ENCODE results near the gene NSMCE1.
"Not testable (repeated sequence)": the region's sequence is repeated elsewhere in the genome, so short reads cannot be mapped to it uniquely, and the experiment has no call there.

The NSMCE1 gene

GRCh38 chr16:27220120-27220519, 48.5 kb downstream of the NSMCE1 start:
- no peak for DNase-seq (ENCODE audit: low read depth in 1 of 2, low spot score in 1 of 2)

- DNase-seq (ENCODE audit: low read depth in 1 of 2, low spot score in 1 of 2) = no peak
Observed at GRCh38 chr16:27219161-27219560, 49.4 kb downstream of the NSMCE1 start.

- DNase-seq (ENCODE audit: low read depth in 1 of 2, low spot score in 1 of 2) = no peak
Observed at GRCh38 chr16:27218756-27219155, 49.8 kb downstream of the NSMCE1 start.

- DNase-seq (ENCODE audit: low read depth in 1 of 2, low spot score in 1 of 2) = no peak
Observed at GRCh38 chr16:27217256-27217655, 51.3 kb downstream of the NSMCE1 start.

- DNase-seq (ENCODE audit: low read depth in 1 of 2, low spot score in 1 of 2) = no peak
Observed at GRCh38 chr16:27216297-27216885, 52.2 kb downstream of the NSMCE1 start.

GRCh38 chr16:27215660-27216059, 52.9 kb downstream of the NSMCE1 start:
- DNase-seq (ENCODE audit: low read depth in 1 of 2, low spot score in 1 of 2) = no peak

- DNase-seq (ENCODE audit: low read depth in 1 of 2, low spot score in 1 of 2) = no peak
Observed at GRCh38 chr16:27214084-27214961, 54.2 kb downstream of the NSMCE1 start.

- no peak for DNase-seq (ENCODE audit: low read depth in 1 of 2, low spot score in 1 of 2)
Observed at GRCh38 chr16:27211026-27211425, 57.5 kb downstream of the NSMCE1 start.

- no peak for DNase-seq (ENCODE audit: low read depth in 1 of 2, low spot score in 1 of 2)
Observed at GRCh38 chr16:27210174-27210573, 58.4 kb downstream of the NSMCE1 start.

GRCh38 chr16:27209591-27209990, 59.0 kb downstream of the NSMCE1 start:
- DNase-seq (ENCODE audit: low read depth in 1 of 2, low spot score in 1 of 2) = no peak

- DNase-seq (ENCODE audit: low read depth in 1 of 2, low spot score in 1 of 2) = no peak
Observed at GRCh38 chr16:27208796-27209195, 59.8 kb downstream of the NSMCE1 start.

GRCh38 chr16:27208081-27208680, 60.4 kb downstream of the NSMCE1 start:
- no peak for DNase-seq (ENCODE audit: low read depth in 1 of 2, low spot score in 1 of 2)

GRCh38 chr16:27207121-27207520, 61.5 kb downstream of the NSMCE1 start:
- DNase-seq (ENCODE audit: low read depth in 1 of 2, low spot score in 1 of 2) = not testable (repeated sequence)

- DNase-seq (ENCODE audit: low read depth in 1 of 2, low spot score in 1 of 2) = no peak
Observed at GRCh38 chr16:27205423-27206065, 63.0 kb downstream of the NSMCE1 start.

- no peak for DNase-seq (ENCODE audit: low read depth in 1 of 2, low spot score in 1 of 2)
Observed at GRCh38 chr16:27204312-27204915, 64.2 kb downstream of the NSMCE1 start.

- DNase-seq (ENCODE audit: low read depth in 1 of 2, low spot score in 1 of 2) = peak; percentile 97 to 100
Observed at GRCh38 chr16:27203507-27204311, 64.9 kb downstream of the NSMCE1 start, which contains the start of gene KDM8. Gene KDM8 (plus strand): TSS chr16:27203526. CDS start chr16:27210124, 6,598 bp downstream.

GRCh38 chr16:27202923-27203506, 65.6 kb downstream of the NSMCE1 start:
- DNase-seq (ENCODE audit: low read depth in 1 of 2, low spot score in 1 of 2) = peak in 1 of 2 donors; percentile 86

GRCh38 chr16:27200914-27201313, 67.7 kb downstream of the NSMCE1 start:
- not testable (repeated sequence) for DNase-seq (ENCODE audit: low read depth in 1 of 2, low spot score in 1 of 2)

GRCh38 chr16:27199736-27200135, 68.8 kb downstream of the NSMCE1 start:
- DNase-seq (ENCODE audit: low read depth in 1 of 2, low spot score in 1 of 2) = peak in 1 of 2 donors; percentile 7

- no peak for DNase-seq (ENCODE audit: low read depth in 1 of 2, low spot score in 1 of 2)
Observed at GRCh38 chr16:27199235-27199586, 69.4 kb downstream of the NSMCE1 start.
